OCI-LY7 (cell line): ENCODE results near the gene TP63. TPM values are rescaled to one million over a fixed set of nuclear protein-coding genes. Genes with fewer than 3 reads are reported as not detected.

ENCODE experiments used
- BruUV-seq: library from RNA; stranded (reverse); fragments of 400-500 nt; replicated peaks from 2 replicates; lab custom pipeline; 2021; lab: Mats Ljungman, UMichigan
- CTCF ChIA-PET: fragments of 300-600 bp; sonication (Branson Sonifier 250); formaldehyde crosslinking; loops from one replicate; lab custom pipeline; 2022; ENCODE audit warnings: antibody characterized with exemption; ENCODE audit not compliant: unreplicated experiment; lab: Charles Lee
- POLR2A ChIA-PET: fragments of 300-600 bp; sonication (Branson Sonifier 250); formaldehyde crosslinking; loops from one replicate; lab custom pipeline; 2022; ENCODE audit warnings: antibody characterized with exemption; lab: Charles Lee
- DNase-seq: peaks from one replicate; pipeline ENCODE4 v3.0.0-alpha.2; 2015; ENCODE audit warnings: low spot score
- H2AFZ ChIP-seq: fragments of 200-600 bp; sonication (generic), shearing (Covaris generic); 2 replicates; pipeline ENCODE4 v1.6.1; 2014; ENCODE audit warnings: mild to moderate bottlenecking, antibody characterized with exemption, low read length, moderate library complexity
- H3K27ac ChIP-seq: fragments of 200-600 bp; sonication (generic); 2 replicates; pipeline ENCODE4 v1.5.1; 2014; ENCODE audit warnings: mixed run types, low read depth, mild to moderate bottlenecking, moderate library complexity, low read length, inconsistent platforms; ENCODE audit not compliant: poor library complexity, severe bottlenecking
- H3K36me3 ChIP-seq: fragments of 200-600 bp; sonication (generic); 2 replicates; pipeline ENCODE4 v1.6.1; 2014; ENCODE audit warnings: mild to moderate bottlenecking, antibody characterized with exemption, low read length, moderate library complexity, mixed read lengths; ENCODE audit not compliant: insufficient read depth
- H3K4me1 ChIP-seq: fragments of 200-600 bp; sonication (generic); 2 replicates; pipeline ENCODE4 v1.5.1; 2014; ENCODE audit warnings: mild to moderate bottlenecking, low read length; ENCODE audit not compliant: insufficient read depth, poor library complexity, severe bottlenecking
- H3K4me2 ChIP-seq: fragments of 200-600 bp; sonication (generic); 2 replicates; pipeline ENCODE4 v1.6.1; 2014; ENCODE audit warnings: mild to moderate bottlenecking, low read length
- H3K4me3 ChIP-seq: fragments of 200-600 bp; sonication (generic); 2 replicates; pipeline ENCODE4 v1.5.1; 2014; ENCODE audit warnings: mild to moderate bottlenecking, low read depth, low read length; ENCODE audit not compliant: poor library complexity, severe bottlenecking
- H3K79me2 ChIP-seq: fragments of 200-600 bp; sonication (generic); 2 replicates; pipeline ENCODE4 v1.6.1; 2016; ENCODE audit warnings: low read depth, mild to moderate bottlenecking, low read length, moderate library complexity, mixed read lengths; ENCODE audit not compliant: insufficient read depth
- H3K9me2 ChIP-seq: fragments of 200-600 bp; sonication (generic); 2 replicates; pipeline ENCODE4 v1.6.1; 2016; ENCODE audit warnings: mild to moderate bottlenecking, low read length, mixed read lengths; ENCODE audit not compliant: insufficient read depth
- H3K9me3 ChIP-seq: fragments of 200-600 bp; sonication (generic); 2 replicates; pipeline ENCODE4 v1.6.1; 2014; ENCODE audit warnings: mild to moderate bottlenecking, mixed run types, low read length, mixed read lengths
- H4K20me1 ChIP-seq: fragments of 200-600 bp; sonication (generic); 2 replicates; pipeline ENCODE4 v1.6.1; 2014; ENCODE audit warnings: mild to moderate bottlenecking, antibody characterized with exemption, low read length, moderate library complexity, mixed read lengths; ENCODE audit not compliant: insufficient read depth
- CTCF ChIP-seq: fragments of 200-600 bp; sonication (generic); conservative IDR thresholded peaks from 2 replicates; pipeline ENCODE4 v1.5.1; 2014; ENCODE audit warnings: mild to moderate bottlenecking, antibody characterized with exemption, low read length, moderate library complexity, mixed read lengths
- EZH2phosphoT487 ChIP-seq: fragments of 200-600 bp; sonication (generic); IDR thresholded peaks from 2 replicates; pipeline ENCODE4 v1.6.1; 2018; ENCODE audit warnings: low read depth, borderline replicate concordance, mild to moderate bottlenecking, mixed run types, antibody characterized with exemption, low read length, moderate library complexity, mixed read lengths
- intact Hi-C: fragments of 100-400 bp; cut with micrococcal nuclease; formaldehyde crosslinking; loops from one replicate; pipeline ENCODE4 v1.10.0; 2022; ENCODE audit not compliant: unreplicated experiment
- total RNA-seq, 2 experiments: library from RNA; depleted of rRNA in 1 of 2; stranded (reverse); fragments of >200 nt in 1 of 2; shearing (Covaris generic) in 1 of 2; gene quantifications; 2 replicates each; pipeline ENCODE4 v1.2.3, GENCODE V29; 2014 to 2022

Gene TP63
- total RNA-seq, 2 experiments from 2014 or later, result 0.16 to 1.1 TPM

GRCh38 chr3:189903562-189904250, 272.5 kb downstream of the TP63 start:
- Histone ChIP-seq H3K79me2 (no peaks in the 10 kb centered on the region), H3K4me1 (no peaks in the 10 kb centered on the region), H3K9me3 (no peaks in the 10 kb centered on the region), H3K4me3 (no peak overlapping the region), H3K4me2 (no peak overlapping the region), H2AFZ (no peak overlapping the region), H4K20me1 (no peaks in the 10 kb centered on the region), H3K9me2 (no peaks in the 10 kb centered on the region), H3K36me3 (no peaks in the 10 kb centered on the region), H3K27ac (no peak overlapping the region)
- BruUV-seq, result no TSS peak
- DNase-seq, result no peak
- CTCF ChIA-PET, result interaction anchor here (0.5 kb wide), 1 partner anchor 631 kb away, joined by 7 read pairs; no protein-coding TSS in a partner anchor
- intact Hi-C loops, result no loop called here
- TF ChIP-seq CTCF (no peak), EZH2phosphoT487 (no peak)
- POLR2A ChIA-PET, result interaction anchor here (0.7 to 1.0 kb wide), 2 partner anchors 12 to 118 kb away, joined by 3 read pairs; no protein-coding TSS in a partner anchor

GRCh38 chr3:189907803-189908202, 276.6 kb downstream of the TP63 start:
- intact Hi-C loops, result no loop called here
- H3K9me3 ChIP-seq, result no peaks in the 10 kb centered on the region
- no peak for TF ChIP-seq EZH2phosphoT487
- TF ChIP-seq CTCF, result no peak
- no TSS peak for BruUV-seq
- H3K4me3 ChIP-seq, result no peak overlapping the region
- no peak overlapping the region for H2AFZ ChIP-seq
- POLR2A ChIA-PET, result interaction anchor here (0.6 kb wide), 2 partner anchors 10 to 34 kb away, joined by 3 to 4 read pairs; no protein-coding TSS in a partner anchor
- no peaks in the 10 kb centered on the region for H3K4me1 ChIP-seq
- H3K4me2 ChIP-seq, result no peak overlapping the region
- CTCF ChIA-PET, result no interaction called here
- H3K27ac ChIP-seq, result no peak overlapping the region
- H3K79me2 ChIP-seq, result no peaks in the 10 kb centered on the region
- no peak for DNase-seq
- H3K36me3 ChIP-seq, result no peaks in the 10 kb centered on the region
- H4K20me1 ChIP-seq, result no peaks in the 10 kb centered on the region
- no peaks in the 10 kb centered on the region for H3K9me2 ChIP-seq

- Histone ChIP-seq H3K36me3 (no peaks in the 10 kb centered on the region), H3K27ac (no peak overlapping the region), H2AFZ (no peak overlapping the region), H3K4me2 (no peak overlapping the region), H3K9me3 (no peaks in the 10 kb centered on the region), H3K79me2 (no peaks in the 10 kb centered on the region), H4K20me1 (no peaks in the 10 kb centered on the region), H3K4me1 (no peaks in the 10 kb centered on the region), H3K9me2 (no peaks in the 10 kb centered on the region), H3K4me3 (no peak overlapping the region)
- TF ChIP-seq CTCF (no peak), EZH2phosphoT487 (no peak)
- ChIA-PET POLR2A (interaction anchor here (0.6 kb wide), 1 partner anchor 33 kb away, joined by 3 read pairs; no protein-coding TSS in a partner anchor), CTCF (no interaction called here)
- DNase-seq, result no peak
- no TSS peak for BruUV-seq
- intact Hi-C loops, result no loop called here
Measured at GRCh38 chr3:189908646-189909045, 277.5 kb downstream of the TP63 start.
